ENCODE measurements around the gene USP47.
"Not testable (repeated sequence)": the region's sequence is repeated elsewhere in the genome, so short reads cannot be mapped to it uniquely, and the experiment has no call there.

USP47 gene

DNA sequence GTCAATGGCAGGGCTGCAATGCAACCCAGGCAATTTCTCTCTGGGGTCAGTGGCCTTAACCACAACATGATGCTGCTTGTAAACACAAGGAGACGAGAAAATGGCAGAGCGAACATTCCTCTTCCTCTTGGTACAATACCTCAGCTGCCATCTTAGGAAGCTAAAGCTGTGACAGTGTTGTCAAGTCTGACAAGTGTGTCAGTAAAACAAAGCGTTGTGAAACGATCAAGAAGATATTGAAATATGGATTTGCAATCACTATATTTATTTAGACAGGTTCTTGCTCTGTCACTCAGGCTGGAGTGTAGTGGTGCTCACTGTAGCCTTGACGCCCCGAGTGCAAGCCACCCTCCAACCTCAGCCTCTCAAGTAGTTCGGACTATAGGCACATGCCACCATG is 14.5 kb upstream of the USP47 start:
- Histone ChIP-seq H3K4me3 (ENCODE audit: low read length) (no peak overlapping the region), H3K4me2 (ENCODE audit: low read length) (no peak overlapping the region), H3K9me2 (replicated peaks; ENCODE audit: control insufficient read depth, low read length) (no peaks in the 10 kb centered on the region), H3K9me3 (ENCODE audit: control insufficient read depth, insufficient read depth, low read length) (peaks cover 4% of the 10 kb centered on the region; the same call in 1 of the 2 replicates), H4K20me1 (ENCODE audit: control insufficient read depth, insufficient read depth, low read depth, low read length) (no peaks in the 10 kb centered on the region), H3K27ac (ENCODE audit: low read depth, low read length) (no peak overlapping the region), H3F3A (ENCODE audit: control insufficient read depth, insufficient read depth) (no peaks in the 10 kb centered on the region), H3K36me3 (ENCODE audit: control insufficient read depth, low read length) (no peaks in the 10 kb centered on the region), H3K4me1 (ENCODE audit: control insufficient read depth, low read length) (no peaks in the 10 kb centered on the region), H3K27me3 (ENCODE audit: control insufficient read depth, low read length) (0 out of 2 replicates have a peak, but pooled peaks cover 4% of the 10 kb centered on the region), H3K79me2 (ENCODE audit: control insufficient read depth, low read length) (no peaks in the 10 kb centered on the region)
- TF ChIP-seq, protein P1, sequence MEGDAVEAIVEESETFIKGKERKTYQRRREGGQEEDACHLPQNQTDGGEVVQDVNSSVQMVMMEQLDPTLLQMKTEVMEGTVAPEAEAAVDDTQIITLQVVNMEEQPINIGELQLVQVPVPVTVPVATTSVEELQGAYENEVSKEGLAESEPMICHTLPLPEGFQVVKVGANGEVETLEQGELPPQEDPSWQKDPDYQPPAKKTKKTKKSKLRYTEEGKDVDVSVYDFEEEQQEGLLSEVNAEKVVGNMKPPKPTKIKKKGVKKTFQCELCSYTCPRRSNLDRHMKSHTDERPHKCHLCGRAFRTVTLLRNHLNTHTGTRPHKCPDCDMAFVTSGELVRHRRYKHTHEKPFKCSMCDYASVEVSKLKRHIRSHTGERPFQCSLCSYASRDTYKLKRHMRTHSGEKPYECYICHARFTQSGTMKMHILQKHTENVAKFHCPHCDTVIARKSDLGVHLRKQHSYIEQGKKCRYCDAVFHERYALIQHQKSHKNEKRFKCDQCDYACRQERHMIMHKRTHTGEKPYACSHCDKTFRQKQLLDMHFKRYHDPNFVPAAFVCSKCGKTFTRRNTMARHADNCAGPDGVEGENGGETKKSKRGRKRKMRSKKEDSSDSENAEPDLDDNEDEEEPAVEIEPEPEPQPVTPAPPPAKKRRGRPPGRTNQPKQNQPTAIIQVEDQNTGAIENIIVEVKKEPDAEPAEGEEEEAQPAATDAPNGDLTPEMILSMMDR (IDR thresholded peaks at IDR 0.05; ENCODE audit: low read depth, low read length, poor library complexity, severe bottlenecking), result no peak
- no peak for TF ChIP-seq EZH2phosphoT487 (IDR thresholded peaks at IDR 0.05; ENCODE audit: borderline replicate concordance, low read length)

DNA sequence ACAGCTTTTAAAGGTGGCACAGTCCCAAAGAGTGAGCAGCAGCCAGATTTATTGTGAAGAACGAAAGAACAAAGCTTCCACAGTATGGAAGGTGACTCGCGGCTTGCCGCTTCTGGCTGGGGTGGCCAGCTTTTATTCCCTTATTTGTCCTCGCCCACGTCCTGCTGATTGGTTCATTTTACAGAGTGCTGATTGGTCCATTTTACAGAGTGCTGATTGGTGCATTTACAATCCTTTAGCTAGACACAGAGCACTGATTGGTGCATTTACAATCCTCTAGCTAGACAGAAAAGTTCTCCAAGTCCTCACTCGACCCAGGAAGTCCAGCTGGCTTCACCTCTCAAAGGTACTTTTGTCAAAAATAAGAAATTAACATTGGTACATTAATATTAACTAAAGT is 10.4 kb upstream of the USP47 start:
- H4K20me1 ChIP-seq (ENCODE audit: control insufficient read depth, insufficient read depth, low read depth, low read length); H3K9me3 ChIP-seq (ENCODE audit: control insufficient read depth, insufficient read depth, low read length); H3K9me2 ChIP-seq (replicated peaks; ENCODE audit: control insufficient read depth, low read length); H3K79me2 ChIP-seq (ENCODE audit: control insufficient read depth, low read length); H3K4me3 ChIP-seq (ENCODE audit: low read length); H3K36me3 ChIP-seq (ENCODE audit: control insufficient read depth, low read length); H3K27ac ChIP-seq (ENCODE audit: low read depth, low read length); H3K4me2 ChIP-seq (ENCODE audit: low read length); H3K4me1 ChIP-seq (ENCODE audit: control insufficient read depth, low read length); H3F3A ChIP-seq (ENCODE audit: control insufficient read depth, insufficient read depth): not testable (repeated sequence)
- H3K27me3 ChIP-seq (ENCODE audit: control insufficient read depth, low read length), result peaks cover 12% of the 10 kb centered on the region; the same call in 1 of the 2 replicates

DNA sequence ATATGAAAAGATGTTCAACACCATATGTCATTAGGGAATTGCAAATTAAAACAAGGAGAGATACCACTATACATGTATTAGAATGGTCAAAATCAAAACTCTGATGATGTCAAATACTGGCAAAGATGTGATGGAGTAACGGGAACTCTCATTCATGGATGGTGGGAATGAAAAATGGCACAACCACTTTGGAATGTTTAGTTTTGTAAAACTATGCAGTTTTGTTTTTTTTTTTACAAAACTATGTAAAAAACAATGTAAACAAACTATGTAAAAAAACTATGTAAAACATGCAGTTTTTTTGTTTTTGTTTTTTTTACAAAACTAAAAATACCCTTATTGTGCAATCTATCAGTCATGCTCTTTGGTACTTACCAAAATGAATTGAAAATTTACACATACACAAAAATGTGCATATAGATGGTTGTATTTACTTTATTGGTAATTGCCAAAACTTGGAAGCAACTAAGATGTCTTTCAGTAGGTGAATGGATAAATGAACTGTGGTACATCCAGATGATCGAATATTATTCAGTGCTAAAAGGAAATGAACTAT is 5.0 kb upstream of the USP47 start:
- Histone ChIP-seq H3F3A (ENCODE audit: control insufficient read depth, insufficient read depth) (no peaks in the 10 kb centered on the region), H3K4me3 (ENCODE audit: low read length) (no peak overlapping the region), H3K4me2 (ENCODE audit: low read length) (no peak overlapping the region), H3K27me3 (ENCODE audit: control insufficient read depth, low read length) (peaks cover 8% of the 10 kb centered on the region; the same call in 1 of the 2 replicates), H3K79me2 (ENCODE audit: control insufficient read depth, low read length) (no peaks in the 10 kb centered on the region), H3K36me3 (ENCODE audit: control insufficient read depth, low read length) (no peaks in the 10 kb centered on the region), H3K27ac (ENCODE audit: low read depth, low read length) (no peak overlapping the region), H4K20me1 (ENCODE audit: control insufficient read depth, insufficient read depth, low read depth, low read length) (no peaks in the 10 kb centered on the region), H3K9me2 (replicated peaks; ENCODE audit: control insufficient read depth, low read length) (no peaks in the 10 kb centered on the region), H3K4me1 (ENCODE audit: control insufficient read depth, low read length) (peaks cover 8% of the 10 kb centered on the region), H3K9me3 (ENCODE audit: control insufficient read depth, insufficient read depth, low read length) (no peaks in the 10 kb centered on the region)
- TF ChIP-seq EZH2phosphoT487 (IDR thresholded peaks at IDR 0.05; ENCODE audit: borderline replicate concordance, low read length), result no peak
- TF ChIP-seq, protein P1 (IDR thresholded peaks at IDR 0.05; ENCODE audit: low read depth, low read length, poor library complexity, severe bottlenecking), result no peak

DNA sequence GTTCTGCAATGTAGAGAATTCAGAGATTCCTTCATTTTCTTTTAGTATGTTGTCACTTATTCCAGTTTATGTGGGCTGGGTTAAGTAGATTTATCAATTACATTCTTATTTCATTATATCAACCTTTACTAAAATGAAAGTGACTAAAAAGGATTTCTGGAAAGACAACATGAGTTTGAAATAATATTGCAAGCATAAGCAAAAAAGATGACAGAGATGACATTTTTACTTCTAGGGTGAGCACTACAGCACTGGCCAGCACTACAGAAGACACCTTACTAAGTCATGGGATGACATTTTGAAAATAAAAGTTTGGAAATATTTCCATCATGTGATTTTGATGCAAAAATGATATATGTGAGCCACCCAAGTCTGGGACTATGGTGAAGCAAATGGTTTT is 2.1 kb upstream of the USP47 start:
- Histone ChIP-seq H3K36me3 (ENCODE audit: control insufficient read depth, low read length) (peaks cover 4% of the 10 kb centered on the region), H3K9me3 (ENCODE audit: control insufficient read depth, insufficient read depth, low read length) (no peaks in the 10 kb centered on the region), H3K79me2 (ENCODE audit: control insufficient read depth, low read length) (peaks cover 29% of the 10 kb centered on the region), H3K4me2 (ENCODE audit: low read length) (no peak overlapping the region), H3K4me1 (ENCODE audit: control insufficient read depth, low read length) (peaks cover 20% of the 10 kb centered on the region), H4K20me1 (ENCODE audit: control insufficient read depth, insufficient read depth, low read depth, low read length) (peaks cover 6% of the 10 kb centered on the region), H3F3A (ENCODE audit: control insufficient read depth, insufficient read depth) (no peaks in the 10 kb centered on the region), H3K4me3 (ENCODE audit: low read length) (no peak overlapping the region), H3K9me2 (replicated peaks; ENCODE audit: control insufficient read depth, low read length) (no peaks in the 10 kb centered on the region), H3K27ac (ENCODE audit: low read depth, low read length) (no peak overlapping the region), H3K27me3 (ENCODE audit: control insufficient read depth, low read length) (0 out of 2 replicates have a peak, but pooled peaks cover 2% of the 10 kb centered on the region)
- TF ChIP-seq, protein P1 (IDR thresholded peaks at IDR 0.05; ENCODE audit: low read depth, low read length, poor library complexity, severe bottlenecking), result no peak

Data from DOHH2 (cell line).